ENCODE data around the gene CCDC70.

CCDC70 gene

DNA sequence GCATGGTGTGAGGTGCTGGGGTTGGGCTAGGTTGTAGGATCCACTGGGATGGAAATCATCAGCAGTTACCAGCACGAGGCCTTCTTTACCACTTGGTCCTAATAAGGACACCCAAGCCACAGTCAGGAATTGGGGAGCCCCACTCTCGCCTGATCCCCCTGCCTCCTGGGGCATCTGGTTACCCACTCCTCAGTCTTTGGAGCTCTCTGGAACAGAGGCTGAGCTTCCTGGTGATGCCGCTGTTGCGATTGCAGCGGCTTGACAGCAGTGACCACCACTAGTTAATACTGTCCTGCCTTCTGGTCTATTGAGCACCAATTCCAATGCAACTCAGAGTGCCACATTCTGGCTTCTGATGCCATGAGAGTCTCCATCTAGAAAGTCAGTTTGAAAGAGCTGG is 30.2 kb upstream of the CCDC70 start:
- DNase-seq = no peak

DNA sequence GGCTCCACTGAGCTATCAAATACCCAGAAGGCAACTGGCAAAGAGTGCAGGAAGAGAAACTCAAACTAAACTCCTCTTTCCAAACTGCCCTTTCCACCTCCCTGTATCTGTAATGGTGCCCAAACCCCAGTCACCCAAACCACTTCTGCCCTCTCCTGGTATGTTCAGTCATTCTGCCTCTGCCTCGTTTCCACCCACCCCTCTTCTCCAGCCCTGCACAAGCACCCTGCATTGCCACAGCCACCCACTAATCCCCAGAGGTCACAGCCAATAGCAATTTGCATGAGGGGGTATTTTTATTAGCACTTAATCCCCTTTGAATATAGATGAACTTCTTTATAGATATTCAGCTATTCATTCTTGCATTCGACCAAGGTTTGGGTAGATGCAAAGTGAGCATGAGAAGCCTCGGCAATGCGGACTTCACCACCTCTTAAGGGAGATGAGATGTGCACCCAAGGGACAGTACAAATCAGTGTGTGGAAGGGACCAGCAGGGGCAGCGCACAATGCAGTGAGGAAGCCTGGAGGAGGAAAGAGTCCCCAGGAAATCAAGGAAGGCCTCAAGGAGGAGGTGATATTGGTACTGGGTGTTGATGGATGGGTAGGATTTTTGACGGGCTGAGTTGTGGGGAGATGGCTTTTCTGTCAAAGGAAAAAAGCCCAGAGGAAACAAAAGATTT is 29.2 kb upstream of the CCDC70 start:
- no peak for DNase-seq

DNA sequence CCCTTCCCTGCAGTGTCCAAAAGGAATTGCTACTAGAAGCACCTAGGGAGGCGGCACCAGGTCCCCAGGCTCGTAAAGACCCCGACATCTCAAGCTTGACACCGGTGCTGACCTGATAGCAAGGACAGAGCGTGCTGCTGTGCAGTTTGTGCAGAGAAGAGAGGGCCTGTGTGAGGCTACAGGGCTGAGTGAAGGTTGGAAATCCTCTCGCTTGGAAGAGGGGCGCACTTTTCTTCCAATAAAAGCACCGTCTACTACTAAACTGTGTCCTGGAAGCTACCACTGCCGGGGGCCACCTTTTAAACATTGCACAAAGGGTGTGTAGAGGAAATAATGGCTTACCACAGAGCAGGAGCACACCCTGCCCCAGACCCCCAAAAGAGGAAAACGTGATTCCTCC is 27.8 kb upstream of the CCDC70 start:
- DNase-seq = no peak

- no peak for DNase-seq
Observed at GRCh38 chr13:51834581-51835171, 27.1 kb upstream of the CCDC70 start.

GRCh38 chr13:51837016-51837415 is 24.8 kb upstream of the CCDC70 start:
- DNase-seq = no peak

- DNase-seq = no peak
Observed at GRCh38 chr13:51838240-51838846, 23.4 kb upstream of the CCDC70 start.

GRCh38 chr13:51839711-51840540 is 21.8 kb upstream of the CCDC70 start:
- no peak for DNase-seq

DNA sequence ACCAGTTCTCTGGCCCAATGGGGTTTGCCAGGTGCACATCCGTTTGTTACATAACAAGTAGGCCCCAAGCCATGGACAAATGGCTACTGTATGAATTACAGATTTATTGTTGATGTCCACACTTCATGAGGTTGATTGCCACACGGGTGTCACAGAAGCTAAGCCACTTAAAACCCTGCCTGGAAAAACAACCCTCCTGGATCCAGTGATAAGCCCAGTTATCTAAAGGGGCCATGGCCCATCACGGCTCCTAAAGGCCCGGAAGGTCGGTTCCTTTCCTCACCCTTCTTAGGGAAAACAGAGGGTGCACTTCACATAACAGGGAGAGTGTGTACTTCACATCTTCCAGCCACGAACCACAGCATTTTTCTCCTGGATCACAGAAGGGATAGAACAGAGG is 20.9 kb upstream of the CCDC70 start:
- DNase-seq = no peak

DNA sequence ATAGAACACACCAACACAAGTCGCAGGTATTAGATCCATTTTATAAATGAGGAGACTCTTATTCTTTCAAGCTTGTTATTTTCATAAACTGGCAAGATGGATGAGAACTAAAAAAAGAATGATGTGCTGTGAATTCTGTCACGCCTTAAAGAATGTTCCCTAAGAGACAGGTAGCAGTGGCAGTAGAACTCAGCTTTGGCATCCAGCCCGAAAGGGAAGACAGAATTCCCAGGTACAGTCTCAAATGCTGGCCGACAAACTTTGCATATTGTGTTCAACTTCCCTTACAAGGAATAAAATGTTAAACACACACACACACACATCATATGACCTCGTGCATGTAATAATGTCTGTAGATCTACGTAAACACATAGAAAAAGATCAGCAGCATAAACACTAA is 20.0 kb upstream of the CCDC70 start:
- no peak for DNase-seq

DNA sequence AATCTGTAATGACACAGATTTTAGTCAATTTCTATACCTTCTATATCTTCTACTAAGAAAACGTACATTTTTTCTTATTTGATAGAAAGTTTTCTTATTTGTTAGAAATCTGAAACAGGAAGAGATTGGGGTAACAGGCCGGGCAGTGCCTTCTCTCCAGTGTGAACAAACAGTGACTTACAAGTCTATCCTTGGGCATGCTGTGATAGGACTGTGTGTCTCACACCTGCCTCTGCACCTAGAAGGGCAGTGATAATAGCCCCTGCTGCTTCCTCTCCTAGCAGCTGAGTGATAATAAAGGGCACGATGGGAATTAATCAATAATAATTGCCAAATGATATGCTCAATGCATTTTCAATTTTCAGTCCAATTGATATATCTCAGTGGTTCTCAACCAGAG is 18.2 kb upstream of the CCDC70 start:
- no peak for DNase-seq

DNA sequence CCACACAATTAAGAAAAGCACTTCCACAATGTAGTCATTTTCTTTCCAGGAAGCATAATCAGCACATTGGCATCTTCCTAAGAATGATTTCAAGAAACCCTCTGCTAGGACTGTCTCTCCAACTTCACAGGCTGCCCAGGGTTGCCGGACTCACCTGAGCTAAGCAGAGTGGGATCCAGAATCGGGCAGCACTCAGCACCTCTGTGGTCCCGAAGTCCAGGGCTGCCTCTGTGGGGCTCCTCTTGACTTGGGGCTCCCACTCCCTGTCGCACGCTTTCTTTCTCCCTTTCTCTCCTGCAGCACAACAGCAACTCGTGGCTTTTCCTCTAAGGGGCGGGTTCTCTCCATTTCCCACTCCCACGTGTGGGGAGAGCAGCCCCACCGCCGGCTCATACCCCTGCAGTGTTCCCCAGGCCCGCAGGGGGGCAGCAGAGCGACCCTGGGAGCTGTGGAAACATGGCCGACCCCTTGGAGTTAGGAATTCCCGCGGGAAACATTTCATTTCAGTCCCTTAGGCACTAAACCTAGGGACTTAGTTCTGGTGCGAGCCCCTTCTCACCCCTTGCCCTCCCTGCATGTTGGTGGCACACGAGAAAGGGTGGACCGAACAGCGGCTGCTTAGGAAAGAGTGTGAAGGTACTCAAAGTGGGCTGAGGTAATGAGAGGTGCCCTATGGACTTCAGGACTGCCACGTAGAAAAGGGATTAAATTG is 16.8 kb upstream of the CCDC70 start, which contains the start of gene TMEM272:
Gene TMEM272 (minus strand): TSS at position 316 of the 712 bp plus-strand sequence. CDS start 6,647 bp downstream, outside the sequence.
- no peak for DNase-seq

DNA sequence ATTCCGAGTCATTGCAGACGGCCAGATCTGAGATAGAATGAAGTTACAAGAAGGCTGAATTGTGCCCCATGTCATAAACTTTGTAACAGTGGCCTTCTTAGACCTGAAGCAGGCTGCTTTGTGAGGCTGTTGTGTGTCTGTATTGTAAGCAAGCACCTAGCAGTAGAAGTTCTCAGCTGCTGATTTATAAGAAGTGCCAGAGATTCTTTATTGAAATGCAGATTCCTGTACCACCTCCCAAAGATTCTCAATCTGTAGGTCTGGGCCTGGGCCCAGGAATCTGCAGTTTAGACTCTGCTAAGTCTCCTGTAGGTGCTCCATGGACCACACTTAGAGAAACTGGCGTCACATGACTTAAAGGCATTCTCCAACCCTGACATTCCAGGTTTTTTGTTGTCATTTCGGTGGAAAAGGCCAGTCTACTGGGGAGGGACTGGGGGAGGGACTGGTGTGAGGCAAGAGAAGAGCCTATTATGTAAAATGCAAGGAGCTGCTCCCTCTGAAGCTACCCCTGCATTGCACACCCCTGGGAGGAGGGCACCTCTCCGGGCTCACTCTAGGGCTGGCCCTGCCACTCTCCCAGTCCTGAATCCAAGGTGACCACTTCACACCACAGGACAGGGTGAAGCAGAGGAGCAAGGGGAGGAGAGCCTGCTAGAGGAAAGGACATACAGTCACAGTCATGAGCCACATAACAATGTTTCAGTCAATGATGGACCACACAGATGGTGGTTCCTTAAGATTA is 16.0 kb upstream of the CCDC70 start:
- no peak for DNase-seq

GRCh38 chr13:51846756-51847155 is 15.0 kb upstream of the CCDC70 start:
- DNase-seq = no peak

DNA sequence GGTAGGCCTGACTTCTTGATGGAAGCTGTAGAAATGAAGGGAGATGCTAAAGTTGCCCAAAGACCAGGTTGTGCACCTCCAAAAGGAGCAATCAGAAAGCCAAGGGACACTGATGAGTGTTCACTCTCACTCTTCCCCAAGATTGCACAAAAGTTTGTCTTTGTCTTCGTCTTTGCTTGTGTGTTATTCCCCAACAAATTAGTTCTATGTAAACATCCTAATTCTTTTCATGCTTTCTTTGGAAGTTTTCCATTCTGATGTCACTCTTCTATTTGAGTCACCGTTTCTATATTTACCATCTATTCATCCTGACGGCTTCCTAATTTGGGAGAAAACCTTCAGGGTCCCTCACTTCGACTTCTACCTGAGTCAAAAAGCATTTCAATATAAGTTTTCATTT is 13.1 kb upstream of the CCDC70 start:
- no peak for DNase-seq

GRCh38 chr13:51849145-51850101 is 12.3 kb upstream of the CCDC70 start:
- no peak for DNase-seq

- no peak for DNase-seq
Observed at GRCh38 chr13:51856027-51856736, 5.6 kb upstream of the CCDC70 start.

- no peak for DNase-seq
Observed at GRCh38 chr13:51856998-51857397, 4.8 kb upstream of the CCDC70 start.

DNA sequence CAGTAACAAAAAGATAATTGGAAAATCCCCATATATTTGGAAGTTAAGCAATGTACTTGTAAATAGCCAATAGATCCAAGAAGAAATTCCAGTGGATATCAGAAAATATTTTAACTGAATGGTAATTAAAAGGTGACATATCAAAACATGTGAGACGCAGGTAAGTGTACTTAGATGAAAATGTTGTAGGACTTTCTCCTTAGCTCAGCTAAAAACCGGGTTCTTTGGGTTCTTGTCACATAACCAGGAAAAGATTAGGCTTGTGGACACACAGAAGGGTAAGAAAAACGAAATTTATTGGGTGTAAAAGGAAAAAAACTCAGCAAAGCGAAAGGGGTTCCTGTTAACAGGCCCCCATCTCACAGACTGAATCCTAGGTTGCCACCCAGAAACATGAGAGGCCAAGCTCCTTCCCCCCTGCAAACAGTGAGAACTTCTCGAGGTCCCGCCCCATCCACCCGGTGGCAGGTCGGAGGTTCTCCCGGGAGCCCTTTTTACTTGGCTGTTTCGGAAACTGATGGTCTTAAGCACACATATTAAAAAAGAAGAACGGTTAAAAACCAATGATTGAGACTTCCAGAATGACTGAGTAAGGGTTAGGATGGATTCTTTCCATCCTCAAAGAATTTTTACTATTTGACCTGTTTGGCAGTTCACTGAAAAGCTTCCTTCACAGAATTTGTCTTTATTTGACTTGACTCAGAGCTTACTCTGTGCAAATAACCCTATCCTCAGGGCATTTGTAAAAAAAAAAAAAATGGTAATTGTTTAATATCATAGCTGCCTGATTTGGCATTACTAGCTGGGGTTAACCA is 3.1 kb upstream of the CCDC70 start:
- no peak for DNase-seq

DNA sequence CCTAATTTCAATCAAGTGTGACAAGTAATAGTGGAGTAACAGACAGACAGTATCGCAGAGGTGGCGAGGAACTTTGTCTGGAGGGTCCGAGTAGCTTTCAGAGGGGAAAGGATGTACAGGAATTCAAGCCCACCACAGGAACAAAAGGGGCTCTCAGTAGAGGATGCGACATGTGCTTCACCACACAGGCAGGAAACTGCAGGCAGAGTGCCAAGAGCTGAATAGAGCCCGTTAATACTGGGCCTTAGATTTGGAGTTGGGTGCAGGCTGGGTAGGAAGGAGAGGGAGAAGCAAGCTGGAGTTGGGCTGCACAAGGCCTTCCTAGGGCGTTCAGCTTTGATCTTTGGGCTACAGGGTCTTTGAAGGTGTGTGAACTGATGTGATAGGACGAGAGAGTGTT is 1.2 kb downstream of the CCDC70 start:
- no peak for DNase-seq
